Epithelial cell of esophagus (primary cell): Measurements from ENCODE around the gene TENM4.

ENCODE experiments used
- DNase-seq: peaks from one replicate; pipeline ENCODE4 v3.0.0; 2010; ENCODE audit warnings: low read depth
- H3K4me3 ChIP-seq: 2 replicates; pipeline ENCODE4 v1.5.1; 2011; ENCODE audit warnings: mild to moderate bottlenecking, low read length, control low read depth
- CTCF ChIP-seq: IDR thresholded peaks from 2 replicates; pipeline ENCODE4 v1.5.1; 2011; ENCODE audit warnings: low read depth, mild to moderate bottlenecking, low read length, control low read depth, inconsistent platforms; ENCODE audit not compliant: insufficient read depth; ENCODE audit errors: missing control alignments

The TENM4 gene

DNA sequence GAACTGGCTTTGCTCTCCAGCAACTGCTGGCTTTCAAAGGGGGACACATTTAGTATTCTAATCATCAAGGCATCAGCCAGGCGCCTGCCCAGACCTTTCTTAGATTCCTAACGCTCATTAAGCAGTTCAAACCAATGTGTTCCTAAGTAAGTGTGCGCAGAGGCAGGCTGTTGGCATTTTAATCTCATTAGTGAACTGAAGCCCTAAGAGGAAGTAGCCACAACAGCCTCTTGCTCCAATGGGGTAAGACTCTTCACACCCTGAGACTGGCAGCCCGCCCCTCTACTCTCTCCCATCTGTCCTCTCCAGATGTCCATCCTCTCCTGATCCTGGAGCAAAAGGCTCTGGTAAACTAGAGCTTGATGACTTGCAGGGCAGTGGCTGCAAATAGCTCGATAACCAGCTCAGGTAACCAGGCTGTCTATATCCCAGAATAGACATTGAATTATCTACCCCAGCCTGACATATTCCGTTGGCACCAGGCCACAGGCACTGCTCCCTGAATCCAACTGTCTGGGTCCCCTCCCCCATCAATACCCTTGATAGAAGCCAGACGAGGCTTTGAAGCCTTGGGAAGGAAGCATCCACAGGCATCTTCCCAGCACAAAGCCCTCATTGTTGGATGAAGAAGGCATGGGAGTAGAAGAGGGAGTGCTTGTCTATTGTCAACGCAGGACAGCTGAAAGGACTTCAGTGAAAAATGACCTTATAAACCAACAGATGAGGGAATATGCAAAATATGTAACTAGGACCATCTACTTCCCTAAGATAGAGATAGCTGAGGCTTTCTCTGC is 321.1 kb downstream of the TENM4 start:
- no peak for DNase-seq
- H3K4me3 ChIP-seq = no peak overlapping the region
- TF ChIP-seq CTCF = no peak

GRCh38 chr11:79117488-79117887 is 323.3 kb downstream of the TENM4 start:
- DNase-seq = peak; percentile 27
- no peak for TF ChIP-seq CTCF
- H3K4me3 ChIP-seq = no peak overlapping the region

- peak; percentile 70 for DNase-seq
- H3K4me3 ChIP-seq = no peak overlapping the region
- TF ChIP-seq CTCF = no peak
Observed at GRCh38 chr11:79116600-79116999, 324.2 kb downstream of the TENM4 start.

- DNase-seq = no peak
- H3K4me3 ChIP-seq = no peak overlapping the region
- TF ChIP-seq CTCF = no peak
Observed at GRCh38 chr11:79113054-79113690, 327.7 kb downstream of the TENM4 start.

DNA sequence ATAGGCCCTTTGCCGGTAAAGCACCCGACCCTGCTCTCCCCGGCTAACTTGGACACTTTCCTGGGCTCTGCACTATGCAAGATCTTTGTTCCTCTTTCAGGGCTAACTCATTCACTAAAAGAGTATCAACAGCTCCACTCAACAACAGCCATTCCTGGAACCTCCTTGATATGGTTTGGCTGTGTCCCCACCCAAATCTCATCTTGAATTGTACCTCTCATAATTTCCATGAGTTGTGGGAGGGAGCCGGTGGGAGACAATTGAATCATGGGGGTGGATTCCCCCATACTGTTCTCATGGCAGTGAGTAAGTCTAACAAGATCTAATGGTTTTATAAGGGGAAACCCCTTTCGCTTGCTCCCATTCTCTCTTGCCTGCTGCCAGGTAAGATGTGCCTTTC is 330.0 kb downstream of the TENM4 start:
- no peak for TF ChIP-seq CTCF
- DNase-seq = no peak
- no peak overlapping the region for H3K4me3 ChIP-seq

DNA sequence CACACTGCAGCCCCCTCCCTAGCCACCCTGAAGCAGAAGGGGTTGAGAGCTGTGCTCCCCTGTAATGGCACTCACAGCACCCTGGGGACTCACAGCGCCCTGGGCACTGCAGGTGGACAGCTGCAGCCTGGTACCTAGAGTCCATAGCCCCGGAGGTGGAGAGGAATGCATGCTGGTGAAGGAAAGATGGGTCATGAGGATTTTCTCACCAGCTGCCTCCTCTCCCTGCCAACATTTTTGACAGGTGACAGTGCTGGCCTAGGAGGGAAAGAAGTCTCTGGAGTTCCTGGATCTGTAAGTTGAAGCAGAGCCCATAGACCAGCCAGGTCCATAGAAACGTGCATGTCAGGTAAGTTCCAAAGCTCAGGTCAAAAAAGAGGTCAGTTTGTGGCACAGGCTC is 330.5 kb downstream of the TENM4 start:
- no peak overlapping the region for H3K4me3 ChIP-seq
- no peak for DNase-seq
- no peak for TF ChIP-seq CTCF
